ENCODE measurements around the gene PLCD1. TPM values are rescaled to one million over a fixed set of nuclear protein-coding genes. Genes with fewer than 3 reads are reported as not detected.
A peak's percentile ranks its signal among the peaks of the same experiment; 100 is the strongest.

The PLCD1 gene
- total and polyA plus RNA-seq, 2 of the 13 experiments (the other 11 are each of a cell fraction or from before 2014, with no cell fraction given): 10.1 to 12.4 TPM

GRCh38 chr3:38059148-38059547 lies 29.7 kb upstream of the PLCD1 start:
- H3K36me3 ChIP-seq (replicated peaks in 1 of 2; ENCODE audit: control insufficient read depth in 1 of 2, insufficient read depth in 2 of 2, low read length in 2 of 2): no peaks in the 10 kb centered on the region
- no peaks in the 10 kb centered on the region for H4K20me1 ChIP-seq (ENCODE audit: insufficient read depth, low read length)
- 68% methylated on average over 2 of the region's 2 CpGs for WGBS (ENCODE audit: low lambda C conversion rate)
- no TSS peak for BruUV-seq (replicated peaks)
- H3K27me3 ChIP-seq (ENCODE audit: control insufficient read depth in 1 of 2, insufficient read depth in 2 of 2, low read length in 2 of 2): peaks cover 0 to 1% of the 10 kb centered on the region in 2 experiments; a peak in 1 of 5 replicates
- no peak overlapping the region for H3K27ac ChIP-seq (ENCODE audit: extremely low read length, insufficient read depth, low read length)
- in situ Hi-C loops (cut with HindIII; ENCODE audit: extremely low pct_ligation_motif_present, low pct_unique_long_range_greater_than_20kb): no loop called here
- DNase-seq (ENCODE audit: low spot score) (no peak), FAIRE-seq (no peak), ATAC-seq (no peak)
- no peak overlapping the region for H3K4me2 ChIP-seq (ENCODE audit: low read depth, low read length)
- no peaks in the 10 kb centered on the region for H3K79me2 ChIP-seq (ENCODE audit: insufficient read depth, low read length)
- peaks cover 30% of the 10 kb centered on the region for H3K4me1 ChIP-seq (ENCODE audit: insufficient read depth, low read length)
- H3K9me3 ChIP-seq (ENCODE audit: low read length): no peaks in the 10 kb centered on the region
- ChIA-PET POLR2A (no interaction called here), CTCF (ENCODE audit: low intra/inter-chr PET ratio, low total read pairs) (no interaction called here)
- TF ChIP-seq ATF2 (CRISPR knock-in tag; IDR thresholded peaks at IDR 0.05) (no peak), NFYC (CRISPR knock-in tag; IDR thresholded peaks at IDR 0.05) (peak; percentile 59)
- intact Hi-C loops (cut with micrococcal nuclease; ENCODE audit: unreplicated experiment): no loop called here
- H3K4me3 ChIP-seq (replicated peaks in 1 of 3; ENCODE audit: insufficient read depth in 1 of 3, low read depth in 2 of 3, low read length in 3 of 3): no peak overlapping the region
- H3K9ac ChIP-seq (ENCODE audit: insufficient read depth, low read depth, low read length): no peak overlapping the region
- H2AFZ ChIP-seq (ENCODE audit: low read length): no peak overlapping the region

GRCh38 chr3:38054499-38055001 lies 25.1 kb upstream of the PLCD1 start:
- Histone ChIP-seq H3K27me3 (ENCODE audit: control insufficient read depth in 1 of 2, insufficient read depth in 2 of 2, low read length in 2 of 2) (peaks cover 0 to 1% of the 10 kb centered on the region in 2 experiments; a peak in 2 of 5 replicates), H4K20me1 (ENCODE audit: insufficient read depth, low read length) (no peaks in the 10 kb centered on the region), H3K79me2 (ENCODE audit: insufficient read depth, low read length) (no peaks in the 10 kb centered on the region), H2AFZ (ENCODE audit: low read length) (no peak overlapping the region), H3K9ac (ENCODE audit: insufficient read depth, low read depth, low read length) (no peak overlapping the region), H3K9me3 (ENCODE audit: low read length) (no peaks in the 10 kb centered on the region), H3K27ac (ENCODE audit: extremely low read length, insufficient read depth, low read length) (no peak overlapping the region), H3K36me3 (replicated peaks in 1 of 2; ENCODE audit: control insufficient read depth in 1 of 2, insufficient read depth in 2 of 2, low read length in 2 of 2) (no peaks in the 10 kb centered on the region), H3K4me1 (ENCODE audit: insufficient read depth, low read length) (peaks cover 28% of the 10 kb centered on the region), H3K4me2 (ENCODE audit: low read depth, low read length) (peak overlapping the region; percentile 57), H3K4me3 (replicated peaks in 1 of 3; ENCODE audit: insufficient read depth in 1 of 3, low read depth in 2 of 3, low read length in 3 of 3) (peak overlapping the region in 1 of 3 experiments; percentile 27; a peak in 1 of 6 replicates)
- in situ Hi-C loops (cut with HindIII; ENCODE audit: extremely low pct_ligation_motif_present, low pct_unique_long_range_greater_than_20kb): no loop called here
- WGBS (ENCODE audit: low lambda C conversion rate): 0% methylated on average over 2 of the region's 3 CpGs
- BruUV-seq (replicated peaks): no TSS peak
- ChIA-PET POLR2A (interaction anchor here (1.0 kb wide), 1 partner anchor 293 kb away, joined by 3 read pairs; no protein-coding TSS in a partner anchor), CTCF (ENCODE audit: low intra/inter-chr PET ratio, low total read pairs) (no interaction called here)
- peak; percentile 42 for FAIRE-seq
- ATAC-seq: peak; percentile 86
- DNase-seq (ENCODE audit: low spot score): peak; percentile 66
- intact Hi-C loops (cut with micrococcal nuclease; ENCODE audit: unreplicated experiment): no loop called here
- TF ChIP-seq FOXO1 (CRISPR knock-in tag; IDR thresholded peaks at IDR 0.05) (peak; percentile 38; the same call in 1 of the 2 replicates), TFE3 (CRISPR knock-in tag; IDR thresholded peaks at IDR 0.05) (no peak), ZBTB42 (CRISPR knock-in tag; IDR thresholded peaks at IDR 0.05) (no peak), ZBTB25 (CRISPR knock-in tag; IDR thresholded peaks at IDR 0.05) (no peak), ERF (CRISPR knock-in tag; IDR thresholded peaks at IDR 0.05) (no peak), ATF1 (CRISPR knock-in tag; IDR thresholded peaks at IDR 0.05) (no peak), FUBP1 (CRISPR knock-in tag; IDR thresholded peaks at IDR 0.05; ENCODE audit: borderline replicate concordance) (no peak), SETDB1 (CRISPR knock-in tag; IDR thresholded peaks at IDR 0.05; ENCODE audit: borderline replicate concordance) (no peak), GFI1 (CRISPR knock-in tag; IDR thresholded peaks at IDR 0.05; ENCODE audit: borderline replicate concordance) (no peak)

Measured in HepG2 (cell line).